Adipose tissue (tissue), 3 donors: ENCODE results near the gene DOK4. TPM values are rescaled to one million over a fixed set of nuclear protein-coding genes. Genes with fewer than 3 reads are reported as not detected.
"Not testable (repeated sequence)": the region's sequence is repeated elsewhere in the genome, so short reads cannot be mapped to it uniquely, and the experiment has no call there.

Source experiments
- H3K27ac ChIP-seq: one replicate; pipeline ENCODE4 v1.5.1; 2013; ENCODE audit warnings: low read depth, low read length
- WGBS, 3 donors: extraction: QIAGEN DNeasy Blood & Tissue Kit; methylation state at CpG; one replicate each; pipeline ENCODE4 v1.1.7; 2013; 5-methylcytosine and 5-hydroxymethylcytosine counted together
- polyA plus RNA-seq, 3 donors: library from polyadenylated mRNA; stranded (reverse); fragments of 200-250 nt; gene quantifications; one replicate each; pipeline ENCODE4 v1.2.3, GENCODE V29; 2013
- donor health status: healthy with polysubstance abuse.
- donor health status: Bipolar disorder and iron deficiency.
- donor health status: healthy.

DOK4 gene
- polyA plus RNA-seq, 3 donors, result 7.6 to 19.5 (median 11.1) TPM

- WGBS, 3 donors, result 68 to 72% (median 69%) methylated on average over 13 of the region's 13 CpGs
- H3K27ac ChIP-seq, result no peak overlapping the region
These were observed 21.1 kb upstream of the DOK4 start for GRCh38 chr16:57507136-57508034.

DNA sequence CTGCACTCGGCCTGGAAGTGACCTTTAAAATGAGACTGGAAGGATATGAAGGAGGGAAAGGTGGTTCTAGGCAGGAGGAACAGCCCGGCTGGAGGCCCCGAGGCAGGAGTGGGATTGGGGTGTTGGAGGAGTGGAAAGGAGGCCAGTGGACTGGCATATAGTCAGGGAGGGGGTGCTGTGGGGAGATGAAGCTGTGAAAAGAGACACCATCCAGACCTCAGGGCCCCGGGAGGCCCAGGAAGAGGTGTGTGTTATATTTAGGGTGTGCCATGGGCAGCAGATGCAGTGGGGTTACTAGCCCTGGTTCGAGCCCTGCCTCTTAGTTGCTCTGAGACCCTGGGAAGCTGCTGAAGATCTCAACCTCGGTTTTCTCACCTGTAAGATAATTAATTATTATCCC lies 18.9 kb upstream of the DOK4 start:
- 82 to 83% (median 83%) methylated on average over 6 of the region's 6 CpGs for WGBS, 3 donors

DNA sequence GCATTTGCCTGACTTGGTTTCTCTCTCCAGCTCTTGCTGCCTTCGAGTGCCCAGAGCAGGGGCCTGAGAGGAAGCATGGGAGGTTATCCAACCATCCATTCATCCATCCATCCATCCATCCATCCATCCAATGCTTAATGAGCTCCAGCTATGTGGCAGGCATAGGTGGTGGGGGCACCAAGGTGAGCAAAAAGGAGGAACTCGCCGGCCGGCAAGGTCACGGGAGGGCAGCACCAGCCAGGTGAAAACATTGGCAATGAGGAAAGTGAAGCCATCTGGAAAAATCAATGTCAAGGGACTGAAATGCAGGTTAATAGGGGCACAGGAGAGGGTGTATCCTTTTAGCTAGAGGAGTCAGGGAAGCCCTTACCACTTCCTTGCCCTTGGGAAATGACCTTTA lies 18.2 kb upstream of the DOK4 start:
- no peak overlapping the region for H3K27ac ChIP-seq
- 48 to 85% (median 78%) methylated on average over 5 of the region's 5 CpGs for WGBS, 3 donors

More for the DNA sequence above, 18.9 kb upstream of the DOK4 start:
- H3K27ac ChIP-seq, result no peak overlapping the region

- WGBS, 3 donors, result 46 to 70% (median 59%) methylated on average over 6 of the region's 6 CpGs
- H3K27ac ChIP-seq, result no peak overlapping the region
These were observed 17.7 kb upstream of the DOK4 start for GRCh38 chr16:57504001-57504400.

- 63 to 80% (median 70%) methylated on average over 15 of the region's 15 CpGs for WGBS, 3 donors
- H3K27ac ChIP-seq, result no peak overlapping the region
These were observed 17.1 kb upstream of the DOK4 start for GRCh38 chr16:57503366-57503765.

DNA sequence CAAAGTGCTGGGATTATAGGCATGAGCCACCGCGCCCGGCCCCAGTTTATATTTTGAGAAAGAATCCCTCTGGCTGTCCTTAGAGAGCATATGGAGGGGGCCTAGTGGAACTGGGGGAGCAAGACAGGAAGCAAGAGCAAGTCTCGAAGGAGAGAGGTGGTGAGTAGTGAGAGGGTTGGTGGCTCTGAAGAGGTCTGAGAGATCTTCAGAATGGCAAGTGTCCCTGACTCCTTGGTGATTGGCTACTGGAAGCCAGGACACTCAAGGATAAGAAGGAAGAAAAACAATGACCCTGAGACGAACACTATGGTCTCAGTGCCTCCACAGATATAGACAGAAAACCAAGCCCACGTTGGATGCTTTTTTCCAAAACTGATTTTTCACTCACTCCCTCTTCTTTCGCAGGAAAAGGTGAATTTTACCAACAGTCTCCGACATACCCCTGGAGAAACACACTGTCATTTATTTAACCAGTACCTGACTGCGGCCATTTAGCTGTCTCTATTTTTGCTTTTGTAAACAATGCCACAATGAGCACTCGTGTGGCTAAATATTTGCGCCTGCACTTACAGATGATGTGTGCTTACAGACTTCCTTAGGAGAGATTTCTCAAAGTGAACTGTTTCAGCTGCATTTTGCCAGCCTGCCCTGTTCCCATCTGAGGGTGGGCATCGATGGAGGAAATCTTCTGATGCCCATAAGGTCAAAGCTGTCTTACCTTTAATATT lies 15.9 kb upstream of the DOK4 start:
- 74 to 85% (median 80%) methylated on average over 12 of the region's 12 CpGs for WGBS, 3 donors
- no peak overlapping the region for H3K27ac ChIP-seq

DNA sequence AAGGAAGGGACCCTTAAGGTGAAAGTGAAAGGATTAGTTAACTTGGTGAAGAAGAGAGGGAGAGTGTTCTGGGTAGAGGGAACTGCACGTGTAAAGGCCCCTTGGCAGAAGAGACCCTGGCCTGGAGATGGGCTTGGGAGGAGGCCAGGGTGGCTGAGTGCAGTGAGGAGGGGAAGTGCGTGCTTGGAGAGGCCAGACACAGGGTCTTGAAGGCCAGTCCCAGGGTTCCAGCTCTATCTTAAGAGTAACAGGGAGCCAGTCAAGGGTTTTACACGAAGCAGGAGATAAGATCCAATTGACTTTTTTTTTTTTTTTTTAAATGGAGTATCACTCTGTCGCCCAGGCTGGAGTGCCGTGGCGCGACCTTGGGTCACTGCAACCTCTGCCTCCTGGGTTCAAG lies 15.2 kb upstream of the DOK4 start:
- WGBS, 3 donors, result 64 to 88% (median 86%) methylated on average over 7 of the region's 7 CpGs
- H3K27ac ChIP-seq, result no peak overlapping the region

- WGBS, 3 donors, result 46 to 64% (median 49%) methylated on average over 7 to 9 of the region's 9 CpGs
- no peak overlapping the region for H3K27ac ChIP-seq
These were observed 14.4 kb upstream of the DOK4 start for GRCh38 chr16:57500578-57501111.

DNA sequence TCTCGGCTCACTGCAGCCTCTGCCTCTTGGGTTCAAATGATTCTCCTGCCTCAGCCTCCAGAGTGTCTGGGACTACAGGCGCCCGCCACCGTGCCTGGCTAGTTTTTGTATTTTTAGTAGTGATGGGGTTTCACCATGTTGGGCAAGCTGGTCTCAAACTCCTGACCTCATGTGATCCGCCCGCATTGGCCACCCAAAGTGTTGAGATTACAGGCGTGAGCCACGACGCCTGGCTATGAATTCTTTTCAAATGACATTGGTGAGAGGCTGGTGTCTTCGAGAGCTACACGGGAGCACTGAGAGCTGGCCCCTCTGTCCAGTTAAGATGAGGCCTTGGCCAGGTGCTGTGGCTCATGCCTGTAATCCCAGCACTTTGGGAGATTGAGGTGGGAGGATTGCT lies 13.6 kb upstream of the DOK4 start:
- not testable (repeated sequence) for H3K27ac ChIP-seq
- 89 to 92% (median 92%) methylated on average over 11 of the region's 11 CpGs for WGBS, 3 donors

DNA sequence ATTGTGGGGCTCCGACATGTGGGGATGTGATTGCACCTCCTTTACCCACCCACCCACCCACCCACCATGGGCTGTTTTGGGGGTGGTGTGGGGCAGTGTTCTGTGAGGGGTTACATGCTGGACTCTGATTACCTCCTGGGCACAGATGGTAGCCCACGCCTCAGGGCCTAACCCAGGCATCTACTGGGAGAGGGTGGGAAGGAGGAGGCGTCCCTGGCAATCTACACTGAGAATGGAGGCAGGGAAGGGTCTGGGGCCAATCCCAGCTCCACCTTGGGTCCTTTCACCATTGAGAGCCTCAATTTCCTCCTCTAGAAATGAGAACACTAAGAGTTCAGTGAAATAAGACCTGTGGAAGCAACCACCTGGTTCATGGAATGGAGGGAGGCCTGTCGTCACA lies 11.7 kb upstream of the DOK4 start:
- 88 to 96% (median 91%) methylated on average over 4 of the region's 4 CpGs for WGBS, 3 donors
- no peak overlapping the region for H3K27ac ChIP-seq

GRCh38 chr16:57497121-57497520 lies 10.8 kb upstream of the DOK4 start:
- 67 to 80% (median 78%) methylated on average over 13 of the region's 13 CpGs for WGBS, 3 donors

DNA sequence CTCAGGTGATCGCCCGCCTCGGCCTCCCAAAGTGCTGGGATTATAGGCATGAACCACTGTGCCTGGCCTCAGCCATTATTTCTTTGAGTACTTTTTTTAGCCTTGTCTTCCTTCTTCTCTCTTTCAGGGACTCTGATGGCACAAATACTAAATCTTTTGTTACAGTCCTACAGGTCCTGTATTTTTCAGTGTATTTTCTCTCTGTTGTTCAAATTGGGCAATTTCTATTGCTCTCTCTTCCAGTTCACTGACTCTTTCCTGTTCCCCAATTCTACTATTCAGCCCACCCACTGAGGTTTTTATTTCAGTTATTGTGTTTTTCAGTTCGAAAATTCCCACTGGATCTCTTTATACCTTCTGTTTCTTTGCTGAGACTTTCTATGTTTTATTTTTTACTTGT lies 7.5 kb upstream of the DOK4 start:
- no peak overlapping the region for H3K27ac ChIP-seq
- 82 to 93% (median 91%) methylated on average over 4 of the region's 4 CpGs for WGBS, 3 donors

More at GRCh38 chr16:57497121-57497520, 10.8 kb upstream of the DOK4 start:
- H3K27ac ChIP-seq, result no peak overlapping the region

DNA sequence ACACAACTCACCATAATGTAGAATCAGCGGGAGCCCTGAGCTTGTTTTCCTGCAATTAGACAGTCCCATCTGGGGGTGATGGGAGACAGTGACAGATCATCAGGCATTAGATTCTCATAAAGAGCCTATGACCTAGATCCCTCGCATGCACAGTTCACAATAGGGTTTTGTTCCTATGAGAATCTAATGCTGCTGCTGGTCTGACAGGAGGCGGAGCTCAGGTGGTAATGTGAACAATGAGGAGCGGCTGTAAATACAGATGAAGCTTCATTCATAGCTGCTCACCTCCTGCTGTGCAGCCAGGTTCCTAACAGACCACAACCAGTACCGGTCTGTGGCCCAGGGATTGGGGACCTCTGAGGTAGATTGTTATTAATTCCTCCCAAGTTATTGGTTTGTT lies 2.9 kb upstream of the DOK4 start:
- H3K27ac ChIP-seq, result no peak overlapping the region
- WGBS, 3 donors, result 91 to 96% (median 96%) methylated on average over 5 of the region's 5 CpGs

DNA sequence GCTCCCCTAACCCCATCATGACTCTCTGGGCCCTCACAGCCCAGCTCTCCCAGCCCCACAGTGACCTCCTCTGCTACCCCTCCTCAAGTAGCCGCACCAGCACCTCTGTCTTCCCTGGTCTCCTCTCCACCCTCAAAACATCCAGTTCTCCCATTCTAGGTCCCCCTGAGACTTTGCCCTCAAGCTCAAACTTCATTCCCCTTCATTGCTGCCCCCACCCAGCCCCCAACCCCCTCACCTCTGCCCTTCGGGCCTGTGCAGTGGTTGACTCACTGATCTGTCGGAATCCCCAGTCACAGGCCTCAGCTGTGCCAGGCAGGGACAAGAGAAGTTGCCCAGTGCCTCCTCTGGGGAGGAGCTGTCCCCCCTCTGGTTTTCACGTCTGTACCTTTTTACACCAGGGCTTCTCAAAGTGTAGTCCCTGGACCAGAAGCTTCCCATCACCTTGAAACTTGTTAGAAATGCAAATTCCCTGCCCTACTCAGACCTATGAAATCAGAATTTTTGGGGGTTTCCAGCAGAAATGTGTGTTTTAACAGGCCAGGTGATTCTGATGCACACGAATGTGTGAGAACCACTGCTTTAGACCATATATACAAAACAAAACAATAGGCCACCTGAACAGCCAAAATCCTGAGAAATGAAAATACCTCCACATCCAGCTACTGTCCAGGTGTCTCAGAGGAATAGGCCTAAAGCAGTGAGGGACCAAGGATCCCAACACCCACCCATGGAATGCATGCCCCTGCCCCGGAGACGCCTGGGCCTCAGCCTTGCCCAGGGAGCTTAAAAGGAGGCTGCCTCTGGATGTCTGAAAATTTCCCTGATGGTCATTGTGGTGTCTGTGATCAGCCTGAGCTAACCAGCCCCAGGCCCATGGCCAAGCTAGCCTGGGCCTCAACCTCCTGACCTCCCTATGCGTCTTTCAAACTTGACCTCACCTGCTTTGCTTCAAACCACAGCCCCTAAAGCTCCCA lies 853 bp upstream of the DOK4 start:
- no peak overlapping the region for H3K27ac ChIP-seq
- WGBS, 3 donors, result 81 to 92% (median 90%) methylated on average over 8 of the region's 8 CpGs

GRCh38 chr16:57485091-57485915 lies 990 bp downstream of the DOK4 start:
- WGBS, 3 donors, result 65 to 67% (median 65%) methylated on average over 14 of the region's 14 CpGs
- no peak overlapping the region for H3K27ac ChIP-seq

DNA sequence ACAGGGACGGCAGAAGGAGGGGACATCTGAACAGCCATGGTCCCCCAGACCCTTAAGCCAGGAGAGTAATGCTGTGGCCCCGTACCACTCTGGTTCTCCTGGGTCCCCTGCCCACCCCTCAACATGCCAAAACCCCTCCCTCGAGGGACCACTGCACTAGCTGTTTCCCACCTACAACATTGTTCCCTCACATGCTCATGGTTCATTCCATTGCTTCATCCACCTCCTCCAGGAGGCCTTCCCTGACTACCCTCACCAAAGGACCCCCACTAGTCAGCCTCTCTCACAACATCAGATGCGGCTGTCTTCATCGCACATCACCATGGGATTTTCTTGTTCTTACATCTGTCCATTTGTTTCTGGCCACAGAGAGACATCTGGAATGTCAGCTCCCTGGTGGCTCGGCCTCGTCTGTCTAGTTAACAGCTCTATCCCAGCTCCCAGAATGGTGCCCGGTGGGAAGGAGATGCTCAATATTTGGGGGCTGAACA lies 1.7 kb downstream of the DOK4 start:
- 88 to 89% (median 89%) methylated on average over 7 to 8 of the region's 8 CpGs for WGBS, 3 donors
- H3K27ac ChIP-seq, result no peak overlapping the region
